B cell (primary cell): ENCODE measurements around the gene NR4A2. TPM values are rescaled to one million over a fixed set of nuclear protein-coding genes. Genes with fewer than 3 reads are reported as not detected.

ENCODE experiments used
- ATAC-seq: fragments of 200-7000 bp; cut with Tn5 transposase; one replicate; pipeline ENCODE4 v1.10.0; 2021; ENCODE audit warnings: low read depth, mild to moderate bottlenecking, moderate number of reproducible peaks, moderate library complexity
- CTCF ChIA-PET: fragments of 350-600 bp; sonication (Branson Sonifier 250); formaldehyde crosslinking; loops from one replicate; lab custom pipeline; 2021; ENCODE audit warnings: antibody characterized with exemption, inconsistent platforms; lab: Charles Lee
- POLR2A ChIA-PET: fragments of 350-600 bp; sonication (Branson Sonifier 250); formaldehyde crosslinking; loops from one replicate; lab custom pipeline; 2021; ENCODE audit warnings: antibody characterized with exemption; lab: Charles Lee
- DNase-seq: peaks from one replicate; pipeline ENCODE4 v3.0.0; 2013
- H2AFZ ChIP-seq: 2 replicates; pipeline ENCODE4 v1.6.1; 2012; ENCODE audit warnings: mild to moderate bottlenecking, low read depth, low read length; ENCODE audit not compliant: insufficient read depth, poor library complexity, severe bottlenecking
- H3K27ac ChIP-seq, 2 donors: 1 replicate in 1 of 2; 2 replicates in 1 of 2; pipeline ENCODE4 v1.5.1; 2012 to 2013; ENCODE audit warnings: low read length in 2 of 2, mild to moderate bottlenecking in 2 of 2, moderate library complexity in 1 of 2
- H3K27me3 ChIP-seq, 4 experiments: fragments of 200-600 bp in 1 of 4; sonication (generic) in 1 of 4; replicated peaks in 1 of 4; 1 replicate in 2 of 4; 2 replicates in 2 of 4; pipeline versions ENCODE4 v1.6.1 to v1.7.0; 2013 to 2016; ENCODE audit warnings: low read length in 3 of 4, mild to moderate bottlenecking in 2 of 4, mixed read lengths in 1 of 4, moderate library complexity in 1 of 4; ENCODE audit not compliant: insufficient read depth in 4 of 4, control insufficient read depth in 3 of 4; ENCODE audit errors: control extremely low read depth in 1 of 4
- H3K36me3 ChIP-seq, 2 experiments: replicated peaks in 1 of 2; 1 replicate in 1 of 2; 2 replicates in 1 of 2; pipeline versions ENCODE4 v1.6.1 to v1.7.1; 2013; ENCODE audit warnings: low read length in 1 of 2; ENCODE audit not compliant: insufficient read depth in 2 of 2, control insufficient read depth in 1 of 2; ENCODE audit errors: control extremely low read depth in 1 of 2, extremely low read depth in 1 of 2
- H3K4me1 ChIP-seq, 2 donors: fragments of 200-600 bp in 1 of 2; sonication (generic) in 1 of 2; 1 replicate in 1 of 2; 2 replicates in 1 of 2; pipeline versions ENCODE4 v1.5.1 to v1.6.1; 2013 to 2017; ENCODE audit warnings: low read length in 2 of 2; ENCODE audit not compliant: control insufficient read depth in 2 of 2, insufficient read depth in 2 of 2
- H3K4me2 ChIP-seq: replicated peaks from 2 replicates; pipeline ENCODE3; 2012; ENCODE audit warnings: mild to moderate bottlenecking, low read depth, low read length; ENCODE audit not compliant: poor library complexity, severe bottlenecking
- H3K4me3 ChIP-seq, 5 experiments: fragments of 200-600 bp in 1 of 5; sonication (generic) in 1 of 5; 1 replicate in 3 of 5; 2 replicates in 2 of 5; pipeline versions ENCODE4 v1.5.1 to v1.7.0; 2011 to 2016; ENCODE audit warnings: low read length in 4 of 5, mild to moderate bottlenecking in 4 of 5, low read depth in 2 of 5, control low read depth in 1 of 5, moderate library complexity in 1 of 5; ENCODE audit not compliant: insufficient read depth in 1 of 5; ENCODE audit errors: control extremely low read depth in 1 of 5, extremely low read depth in 1 of 5
- H3K79me2 ChIP-seq: fragments of 200-600 bp; sonication (generic); one replicate; pipeline ENCODE4 v1.6.0; 2016; ENCODE audit warnings: low read length; ENCODE audit not compliant: control insufficient read depth, insufficient read depth
- H3K9ac ChIP-seq: fragments of 200-600 bp; sonication (generic); 2 replicates; pipeline ENCODE4 v1.6.1; 2017; ENCODE audit warnings: mild to moderate bottlenecking, low read length, moderate library complexity
- H3K9me3 ChIP-seq, 3 donors: one replicate each; pipeline versions ENCODE4 v1.6.1 to v1.7.1; 2013; ENCODE audit warnings: low read length in 2 of 3; ENCODE audit not compliant: control insufficient read depth in 2 of 3, insufficient read depth in 1 of 3; ENCODE audit errors: control extremely low read depth in 1 of 3
- H4K20me1 ChIP-seq: 2 replicates; pipeline ENCODE4 v1.6.0; 2012; ENCODE audit warnings: mild to moderate bottlenecking, low read length; ENCODE audit not compliant: insufficient read depth, control insufficient read depth, poor library complexity, severe bottlenecking
- H3K27ac Mint-ChIP-seq: one replicate; pipeline ENCODE4 v1.8.0; 2021; ENCODE audit warnings: mixed read lengths
- H3K27me3 Mint-ChIP-seq: one replicate; pipeline ENCODE4 v1.8.0; 2021; ENCODE audit warnings: mixed read lengths
- H3K4me1 Mint-ChIP-seq: one replicate; pipeline ENCODE4 v1.8.0; 2021; ENCODE audit warnings: mixed read lengths
- H3K4me3 Mint-ChIP-seq: one replicate; pipeline ENCODE4 v1.8.0; 2021; ENCODE audit warnings: mixed read lengths
- H3K9me3 Mint-ChIP-seq: one replicate; pipeline ENCODE4 v1.8.0; 2022; ENCODE audit warnings: mixed read lengths; ENCODE audit not compliant: insufficient read depth
- EZH2 ChIP-seq: IDR thresholded peaks from 2 replicates; pipeline ENCODE4 v1.6.1; 2012; ENCODE audit warnings: borderline replicate concordance, low read depth, mild to moderate bottlenecking, moderate library complexity, low read length; ENCODE audit not compliant: insufficient read depth, poor library complexity, severe bottlenecking
- WGBS: methylation state at CpG from one replicate; pipeline ENCODE4 v1.1.5; 2013; ENCODE audit warnings: missing lambda C conversion rate; ENCODE audit not compliant: insufficient coverage; 5-methylcytosine and 5-hydroxymethylcytosine counted together
- intact Hi-C: fragments of 100-400 bp; cut with micrococcal nuclease; formaldehyde crosslinking; loops from one replicate; pipeline ENCODE4 v1.10.0; 2022
- polyA plus RNA-seq: library from polyadenylated mRNA; depleted of rRNA; stranded (reverse); fragments of >200 nt; gene quantifications from 2 replicates; pipeline ENCODE4 v1.2.3, GENCODE V29; 2012
- total RNA-seq, 2 donors: library from RNA; stranded (reverse); fragments of 120-200 nt in 1 of 2; gene quantifications; 1 replicate in 1 of 2; 2 replicates in 1 of 2; pipeline versions ENCODE4 v1.2.3 to v1.2.4, GENCODE V29; 2013 to 2022
- TF ChIP-seq, protein P1 (sequence below): fragments of 200-600 bp; IDR thresholded peaks from one replicate; pipeline ENCODE4 v1.8.0; 2022; ENCODE audit warnings: antibody characterized with exemption, mild to moderate bottlenecking

Gene NR4A2
- total and polyA plus RNA-seq, 2 donors (not counting 1 experiment from before 2014, with no cell fraction given): 30.6 to 177 TPM

DNA sequence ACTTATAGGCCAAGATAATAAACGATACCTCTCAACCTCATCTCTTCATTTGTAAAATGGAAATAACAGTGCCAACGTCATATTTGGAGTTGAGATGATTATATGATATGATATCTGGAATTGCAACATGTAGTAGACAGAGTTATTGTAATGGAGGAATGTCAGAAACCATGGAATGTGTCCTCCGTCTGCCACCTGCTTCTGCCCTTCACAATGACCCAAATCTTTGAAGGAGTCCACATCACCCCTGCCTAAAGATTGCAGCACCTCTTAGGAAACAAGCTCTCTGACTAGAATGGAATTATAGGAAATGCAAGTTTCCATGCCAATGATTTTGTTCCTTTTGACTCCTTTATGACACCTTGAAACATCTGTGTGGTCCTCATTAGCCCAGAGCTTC is 14.9 kb downstream of the NR4A2 start:
- Histone ChIP-seq H3K9ac (no peak overlapping the region), H2AFZ (no peak overlapping the region), H3K36me3 (no peaks in the 10 kb centered on the region), H3K27me3 (peaks cover 0 to 51% (median 46%) of the 10 kb centered on the region in 4 experiments), H3K4me1 (peaks cover 30 to 31% of the 10 kb centered on the region in 2 donors), H3K27ac (no peak overlapping the region), H3K9me3 (peaks cover 0 to 31% (median 11%) of the 10 kb centered on the region in 3 donors), H3K4me2 (no peak overlapping the region), H3K79me2 (no peaks in the 10 kb centered on the region), H3K4me3 (no peak overlapping the region), H4K20me1 (no peaks in the 10 kb centered on the region)
- ChIA-PET CTCF (interaction anchor here (1.1 to 1.4 kb wide), 2 partner anchors 13 to 17 kb away, joined by 3 read pairs; no protein-coding TSS in a partner anchor), POLR2A (no interaction called here)
- no CpG with 5 or more reads among the region's 3 CpGs for WGBS
- intact Hi-C loops: no loop called here
- ATAC-seq (no peak), DNase-seq (no peak)
- H3K4me1 Mint-ChIP-seq: peaks cover 28% of the 10 kb centered on the region
- no peak overlapping the region for H3K27ac Mint-ChIP-seq
- no peaks in the 10 kb centered on the region for H3K9me3 Mint-ChIP-seq
- H3K27me3 Mint-ChIP-seq: peaks cover 70% of the 10 kb centered on the region
- no peak overlapping the region for H3K4me3 Mint-ChIP-seq
- no peak for TF ChIP-seq EZH2
- TF ChIP-seq, protein P1, sequence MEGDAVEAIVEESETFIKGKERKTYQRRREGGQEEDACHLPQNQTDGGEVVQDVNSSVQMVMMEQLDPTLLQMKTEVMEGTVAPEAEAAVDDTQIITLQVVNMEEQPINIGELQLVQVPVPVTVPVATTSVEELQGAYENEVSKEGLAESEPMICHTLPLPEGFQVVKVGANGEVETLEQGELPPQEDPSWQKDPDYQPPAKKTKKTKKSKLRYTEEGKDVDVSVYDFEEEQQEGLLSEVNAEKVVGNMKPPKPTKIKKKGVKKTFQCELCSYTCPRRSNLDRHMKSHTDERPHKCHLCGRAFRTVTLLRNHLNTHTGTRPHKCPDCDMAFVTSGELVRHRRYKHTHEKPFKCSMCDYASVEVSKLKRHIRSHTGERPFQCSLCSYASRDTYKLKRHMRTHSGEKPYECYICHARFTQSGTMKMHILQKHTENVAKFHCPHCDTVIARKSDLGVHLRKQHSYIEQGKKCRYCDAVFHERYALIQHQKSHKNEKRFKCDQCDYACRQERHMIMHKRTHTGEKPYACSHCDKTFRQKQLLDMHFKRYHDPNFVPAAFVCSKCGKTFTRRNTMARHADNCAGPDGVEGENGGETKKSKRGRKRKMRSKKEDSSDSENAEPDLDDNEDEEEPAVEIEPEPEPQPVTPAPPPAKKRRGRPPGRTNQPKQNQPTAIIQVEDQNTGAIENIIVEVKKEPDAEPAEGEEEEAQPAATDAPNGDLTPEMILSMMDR: no peak

DNA sequence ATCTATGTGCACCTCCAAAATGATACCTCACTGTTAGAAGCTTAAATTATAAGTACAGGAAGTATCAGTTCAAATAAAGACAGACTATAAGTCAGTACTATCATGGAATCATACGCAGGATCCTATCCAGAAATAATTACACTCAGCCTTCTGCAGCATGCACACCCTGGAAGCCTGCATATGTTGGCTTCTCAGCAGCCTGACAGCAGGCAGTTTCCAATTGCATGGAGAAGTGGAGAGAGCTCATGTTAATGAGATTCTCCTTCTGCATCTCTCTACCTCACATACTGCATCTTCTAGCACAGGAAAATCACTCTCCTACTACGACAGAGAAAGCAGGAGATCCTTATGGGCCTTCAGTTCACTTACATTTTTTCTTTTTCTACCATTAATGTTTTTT is 20.5 kb downstream of the NR4A2 start:
- intact Hi-C loops: no loop called here
- no peak for TF ChIP-seq EZH2
- TF ChIP-seq, protein P1: no peak
- H3K36me3 ChIP-seq: no peaks in the 10 kb centered on the region
- H3K4me1 ChIP-seq: no peaks in the 10 kb centered on the region
- CTCF ChIA-PET: no interaction called here
- ATAC-seq: no peak
- no peak for DNase-seq
- no peaks in the 10 kb centered on the region for H4K20me1 ChIP-seq
- no peaks in the 10 kb centered on the region for H3K9me3 ChIP-seq
- Mint-ChIP-seq H3K4me3 (no peak overlapping the region), H3K9me3 (no peaks in the 10 kb centered on the region), H3K27ac (no peak overlapping the region), H3K4me1 (no peaks in the 10 kb centered on the region), H3K27me3 (peaks cover 44% of the 10 kb centered on the region)
- peaks cover 0 to 16% (median 5%) of the 10 kb centered on the region in 4 experiments for H3K27me3 ChIP-seq
- no peak overlapping the region for H3K4me3 ChIP-seq
- no peak overlapping the region for H3K9ac ChIP-seq
- POLR2A ChIA-PET: no interaction called here
- no peak overlapping the region for H3K27ac ChIP-seq
- H3K4me2 ChIP-seq: no peak overlapping the region
- no peak overlapping the region for H2AFZ ChIP-seq
- no peaks in the 10 kb centered on the region for H3K79me2 ChIP-seq
- WGBS: 75% methylated on average over 1 of the region's 2 CpGs
